Measurements from ENCODE around the gene AP2M1. TPM values are rescaled to one million over a fixed set of nuclear protein-coding genes. Genes with fewer than 3 reads are reported as not detected.

AP2M1 gene
- total and polyA plus RNA-seq, 4 donors: 234 to 250 (median 243) TPM

- no peak overlapping the region for H3K27ac ChIP-seq (ENCODE audit: low read depth in 1 of 2, low read length in 2 of 2)
- intact Hi-C loops (cut with DNase I): no loop called here
Observed at GRCh38 chr3:184230603-184231528, 56.2 kb downstream of the AP2M1 start.

GRCh38 chr3:184231671-184232070, 57.0 kb downstream of the AP2M1 start:
- no peak overlapping the region for H3K27ac ChIP-seq (ENCODE audit: low read depth in 1 of 2, low read length in 2 of 2)
- ATAC-seq (ENCODE audit: low FRiP score) (no peak), DNase-seq (no peak)
- WGBS, 2 donors: 54 to 68% methylated on average over 3 of the region's 3 CpGs
- no peaks in the 10 kb centered on the region for H3K9me3 ChIP-seq (ENCODE audit: control insufficient read depth, low read length)
- no peaks in the 10 kb centered on the region for H3K36me3 ChIP-seq (ENCODE audit: control insufficient read depth in 1 of 2, insufficient read depth in 2 of 2, low read length in 1 of 2)
- H3K4me1 ChIP-seq (ENCODE audit: control insufficient read depth in 1 of 2, insufficient read depth in 2 of 2, low read length in 2 of 2): no peaks in the 10 kb centered on the region
- intact Hi-C loops (cut with DNase I): no loop called here
- H3K4me3 ChIP-seq (ENCODE audit: low read length in 2 of 2): no peak overlapping the region
- no peaks in the 10 kb centered on the region for H3K27me3 ChIP-seq (ENCODE audit: control insufficient read depth in 1 of 2, insufficient read depth in 2 of 2, low read length in 1 of 2)

More at GRCh38 chr3:184230603-184231528, 56.2 kb downstream of the AP2M1 start:
- H3K4me1 ChIP-seq (ENCODE audit: control insufficient read depth in 1 of 2, insufficient read depth in 2 of 2, low read length in 2 of 2): no peaks in the 10 kb centered on the region
- no peak for ATAC-seq (ENCODE audit: low FRiP score)
- DNase-seq: no peak
- no peaks in the 10 kb centered on the region for H3K36me3 ChIP-seq (ENCODE audit: control insufficient read depth in 1 of 2, insufficient read depth in 2 of 2, low read length in 1 of 2)
- H3K27me3 ChIP-seq (ENCODE audit: control insufficient read depth in 1 of 2, insufficient read depth in 2 of 2, low read length in 1 of 2): no peaks in the 10 kb centered on the region
- H3K9me3 ChIP-seq (ENCODE audit: control insufficient read depth, low read length): no peaks in the 10 kb centered on the region
- 5 to 11% methylated on average over 30 to 79 of the region's 79 CpGs for WGBS, 2 donors
- peak overlapping the region in 1 of 2 donors; percentile 60 for H3K4me3 ChIP-seq (ENCODE audit: low read length in 2 of 2)

DNA sequence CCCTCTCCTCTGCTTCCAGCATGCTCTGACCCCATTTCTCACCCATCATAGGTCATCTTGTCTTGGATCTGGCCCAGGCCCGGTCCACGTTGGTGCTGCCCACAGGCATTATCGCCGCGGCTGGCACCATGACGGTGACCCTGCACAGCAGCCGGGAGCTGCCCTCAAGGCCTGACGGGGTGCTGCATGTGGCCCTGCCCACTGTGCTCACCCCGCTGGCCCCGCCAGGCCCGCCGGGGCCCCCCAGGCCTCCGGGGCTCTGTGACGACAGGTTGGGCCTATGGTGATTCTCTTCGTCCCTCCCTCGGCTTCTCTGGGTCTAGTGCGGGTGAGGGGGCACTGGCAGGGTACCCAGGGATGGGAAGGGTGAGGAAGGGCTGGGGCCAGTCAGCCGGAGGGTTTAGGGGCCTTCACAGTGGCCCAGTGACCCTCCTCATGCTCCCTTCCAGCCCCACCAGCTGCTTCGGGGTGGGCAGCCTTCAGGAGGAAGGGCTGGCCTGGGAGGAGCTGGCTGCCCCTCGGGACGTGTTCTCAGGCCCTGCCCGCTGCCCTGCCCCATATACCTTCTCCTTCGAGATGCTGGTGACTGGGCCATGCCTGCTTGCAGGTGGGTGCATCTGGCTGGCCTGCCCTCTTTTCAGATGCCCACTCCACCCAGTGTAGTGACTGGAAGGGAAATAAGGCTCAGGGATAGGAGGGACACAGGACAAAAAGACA, 58.6 kb downstream of the AP2M1 start:
- intact Hi-C loops (cut with DNase I): no loop called here
- WGBS, 2 donors: 86 to 87% methylated on average over 20 to 23 of the region's 23 CpGs
- H3K27me3 ChIP-seq (ENCODE audit: control insufficient read depth in 1 of 2, insufficient read depth in 2 of 2, low read length in 1 of 2): no peaks in the 10 kb centered on the region
- H3K4me1 ChIP-seq (ENCODE audit: control insufficient read depth in 1 of 2, insufficient read depth in 2 of 2, low read length in 2 of 2): no peaks in the 10 kb centered on the region
- no peaks in the 10 kb centered on the region for H3K9me3 ChIP-seq (ENCODE audit: control insufficient read depth, low read length)
- H3K27ac ChIP-seq (ENCODE audit: low read depth in 1 of 2, low read length in 2 of 2): no peak overlapping the region
- ATAC-seq (ENCODE audit: low FRiP score): no peak
- no peak overlapping the region for H3K4me3 ChIP-seq (ENCODE audit: low read length in 2 of 2)
- H3K36me3 ChIP-seq (ENCODE audit: control insufficient read depth in 1 of 2, insufficient read depth in 2 of 2, low read length in 1 of 2): no peaks in the 10 kb centered on the region
- DNase-seq: no peak

Other genes with a start within 250 kb of the AP2M1 start
- gene ABCC5, start 157.0 kb upstream of the AP2M1 start, total RNA-seq: 10 to 100 TPM; 18.9 to 49.6 TPM
- 10 to 100 TPM; 13.0 to 33.8 TPM for gene ABCC5, start 157.0 kb upstream of the AP2M1 start, polyA plus RNA-seq
- gene HTR3D, start 143.1 kb upstream of the AP2M1 start, total RNA-seq: not detected
- not detected for gene HTR3D, start 143.1 kb upstream of the AP2M1 start, polyA plus RNA-seq
- not detected for gene HTR3C, start 121.8 kb upstream of the AP2M1 start, total RNA-seq
- not detected for gene HTR3C, start 121.8 kb upstream of the AP2M1 start, polyA plus RNA-seq
- not detected for gene HTR3E, start 77.8 kb upstream of the AP2M1 start, total RNA-seq
- gene HTR3E, start 77.8 kb upstream of the AP2M1 start, polyA plus RNA-seq: not detected
- gene EIF2B5, start 39.5 kb upstream of the AP2M1 start, total RNA-seq: 10 to 100 TPM; 32.2 to 32.9 TPM
- 10 to 100 TPM; 24.3 to 53.1 TPM for gene EIF2B5, start 39.5 kb upstream of the AP2M1 start, polyA plus RNA-seq
- 10 to 100 TPM; 66.7 to 77.1 TPM for gene DVL3, start 19.5 kb upstream of the AP2M1 start, total RNA-seq
- gene DVL3, start 19.5 kb upstream of the AP2M1 start, polyA plus RNA-seq: 10 to 100 TPM; 13.5 to 55.6 TPM
- gene ABCF3, start 11.3 kb downstream of the AP2M1 start, total RNA-seq: 10 to 100 TPM; 44.1 to 57.1 TPM
- 10 to 100 TPM; 30.1 to 75.6 TPM for gene ABCF3, start 11.3 kb downstream of the AP2M1 start, polyA plus RNA-seq
- not detected for gene VWA5B2, start 54.7 kb downstream of the AP2M1 start, total RNA-seq
- gene VWA5B2, start 54.7 kb downstream of the AP2M1 start, polyA plus RNA-seq: under 1 TPM in 1 of 2 donors, not detected in 1; 0.10 TPM
- gene ALG3, start 74.1 kb downstream of the AP2M1 start, total RNA-seq: 10 to 100 TPM; 19.4 to 23.9 TPM
- gene ALG3, start 74.1 kb downstream of the AP2M1 start, polyA plus RNA-seq: 10 to 100 TPM; 12.5 to 30.7 TPM
- gene EEF1AKMT4, start 74.8 kb downstream of the AP2M1 start, total RNA-seq: 1 to 10 TPM; 1.5 to 1.8 TPM
- 1 to 10 TPM in 1 of 2 donors, under 1 TPM in 1; 0.41 to 3.0 TPM for gene EEF1AKMT4, start 74.8 kb downstream of the AP2M1 start, polyA plus RNA-seq
- under 1 TPM; 0.26 to 0.36 TPM for gene CAMK2N2, start 86.7 kb downstream of the AP2M1 start, total RNA-seq
- gene CAMK2N2, start 86.7 kb downstream of the AP2M1 start, polyA plus RNA-seq: not detected
- gene ECE2, start 101.2 kb downstream of the AP2M1 start, total RNA-seq: not detected
- gene ECE2, start 101.2 kb downstream of the AP2M1 start, polyA plus RNA-seq: not detected
- 100 to 1,000 TPM; 139 to 143 TPM for gene PSMD2, start 124.4 kb downstream of the AP2M1 start, total RNA-seq
- gene PSMD2, start 124.4 kb downstream of the AP2M1 start, polyA plus RNA-seq: 100 to 1,000 TPM; 116 to 139 TPM
- gene EIF4G1, start 139.8 kb downstream of the AP2M1 start, total RNA-seq: 100 to 1,000 TPM; 234 to 285 TPM
- 100 to 1,000 TPM in 1 of 2 donors, 10 to 100 TPM in 1; 72.8 to 140 TPM for gene EIF4G1, start 139.8 kb downstream of the AP2M1 start, polyA plus RNA-seq
- gene FAM131A, start 162.7 kb downstream of the AP2M1 start, total RNA-seq: 10 to 100 TPM; 28.2 to 40.6 TPM
- 10 to 100 TPM; 10.6 to 27.1 TPM for gene FAM131A, start 162.7 kb downstream of the AP2M1 start, polyA plus RNA-seq
- 1 to 10 TPM; 4.1 to 6.5 TPM for gene CLCN2, start 186.8 kb downstream of the AP2M1 start, total RNA-seq
- gene CLCN2, start 186.8 kb downstream of the AP2M1 start, polyA plus RNA-seq: 10 to 100 TPM in 1 of 2 donors, 1 to 10 TPM in 1; 4.3 to 14.5 TPM
- 10 to 100 TPM; 43.9 to 59.3 TPM for gene POLR2H, start 186.9 kb downstream of the AP2M1 start, total RNA-seq
- gene POLR2H, start 186.9 kb downstream of the AP2M1 start, polyA plus RNA-seq: 100 to 1,000 TPM in 1 of 2 donors, 10 to 100 TPM in 1; 55.3 to 151 TPM
- 1 to 10 TPM in 1 of 2 donors, under 1 TPM in 1; 0.65 to 1.2 TPM for gene THPO, start 203.4 kb downstream of the AP2M1 start, total RNA-seq
- under 1 TPM; 0.15 to 0.75 TPM for gene THPO, start 203.4 kb downstream of the AP2M1 start, polyA plus RNA-seq
- 10 to 100 TPM; 12.0 to 46.5 TPM for gene CHRD, start 205.2 kb downstream of the AP2M1 start, total RNA-seq
- 10 to 100 TPM in 1 of 2 donors, under 1 TPM in 1; 0.38 to 11.9 TPM for gene CHRD, start 205.2 kb downstream of the AP2M1 start, polyA plus RNA-seq

All from aorta (tissue), 5 donors.